Anterior cingulate cortex (tissue), 58 donors: ENCODE data around the gene CHRNB1.
"Not testable (repeated sequence)": the region's sequence is repeated elsewhere in the genome, so short reads cannot be mapped to it uniquely, and the experiment has no call there.

ENCODE experiments used
- DNase-seq, 58 donors: peaks; one replicate each; lab custom pipeline; 2025; lab: John Stamatoyannopoulos, UW

CHRNB1 gene

DNA sequence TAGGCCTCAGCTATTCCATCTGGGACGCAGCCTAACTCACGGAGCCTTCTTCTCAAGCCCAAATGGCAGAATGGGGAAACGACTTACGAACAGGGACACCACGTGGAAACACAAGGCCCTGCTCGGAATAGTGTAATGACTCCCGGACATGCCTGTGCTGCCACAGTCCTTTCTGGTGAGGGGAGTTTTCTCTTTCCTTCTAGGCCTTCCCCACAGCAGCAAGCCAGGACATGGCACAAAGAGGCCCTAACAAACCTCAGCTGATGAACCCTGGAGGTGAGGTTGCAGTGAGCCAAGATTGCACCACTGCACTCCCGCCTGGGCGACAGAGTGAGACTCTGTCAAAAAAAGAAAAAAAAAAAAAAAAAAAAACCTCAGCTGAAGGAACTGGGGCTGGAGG, 19.2 kb downstream of the CHRNB1 start:
- DNase-seq: no peak

DNA sequence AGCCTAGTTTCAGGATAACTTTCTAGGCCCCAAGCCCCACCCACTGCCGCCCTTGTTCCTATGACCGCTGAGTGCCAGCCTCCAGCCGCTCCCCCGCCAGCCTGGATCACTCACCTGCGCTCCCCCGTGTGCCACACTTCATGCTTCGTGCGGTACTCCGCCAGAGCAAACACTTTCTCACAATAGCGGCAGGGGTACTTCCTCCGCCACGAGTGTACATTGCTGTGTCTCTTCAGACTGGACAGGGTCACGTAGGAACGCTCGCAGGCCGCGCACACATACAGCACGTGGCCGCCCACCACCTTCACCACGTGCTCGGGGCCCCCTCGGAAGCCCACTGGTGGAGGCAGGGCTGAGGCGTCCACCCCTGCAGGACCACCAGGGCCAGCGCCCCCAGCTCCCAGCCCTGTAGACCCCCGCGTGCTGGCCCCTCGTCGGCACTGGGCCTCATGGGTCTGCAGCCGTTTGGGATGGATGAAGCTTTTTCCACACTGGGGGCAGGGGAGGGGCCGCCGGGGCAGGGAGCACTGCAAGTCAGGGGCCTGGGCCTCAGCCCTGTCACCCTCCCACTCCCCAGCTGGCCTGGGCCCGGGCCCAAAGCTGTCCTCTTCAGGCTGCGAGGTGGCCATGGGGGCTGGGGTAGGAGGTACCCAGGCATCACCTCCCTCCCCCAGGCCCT, 20.9 kb downstream of the CHRNB1 start:
- DNase-seq: no peak

DNA sequence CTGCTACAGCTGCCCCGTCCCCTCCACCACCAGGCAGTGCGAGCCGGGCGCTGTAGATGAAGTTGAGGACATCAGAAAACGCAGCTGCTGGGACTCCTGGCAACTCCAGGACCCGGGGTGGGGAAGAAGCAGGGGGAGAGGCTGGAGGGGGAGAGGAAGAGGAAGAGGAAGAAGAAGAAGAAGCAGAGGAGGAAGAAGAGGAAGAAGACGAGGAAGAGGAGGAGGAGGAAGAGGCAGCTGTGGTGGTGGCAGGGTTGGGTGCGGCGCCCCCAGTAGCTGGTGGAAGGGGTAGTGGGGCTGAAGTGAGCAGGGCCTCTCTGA, 21.4 kb downstream of the CHRNB1 start:
- no peak for DNase-seq

DNA sequence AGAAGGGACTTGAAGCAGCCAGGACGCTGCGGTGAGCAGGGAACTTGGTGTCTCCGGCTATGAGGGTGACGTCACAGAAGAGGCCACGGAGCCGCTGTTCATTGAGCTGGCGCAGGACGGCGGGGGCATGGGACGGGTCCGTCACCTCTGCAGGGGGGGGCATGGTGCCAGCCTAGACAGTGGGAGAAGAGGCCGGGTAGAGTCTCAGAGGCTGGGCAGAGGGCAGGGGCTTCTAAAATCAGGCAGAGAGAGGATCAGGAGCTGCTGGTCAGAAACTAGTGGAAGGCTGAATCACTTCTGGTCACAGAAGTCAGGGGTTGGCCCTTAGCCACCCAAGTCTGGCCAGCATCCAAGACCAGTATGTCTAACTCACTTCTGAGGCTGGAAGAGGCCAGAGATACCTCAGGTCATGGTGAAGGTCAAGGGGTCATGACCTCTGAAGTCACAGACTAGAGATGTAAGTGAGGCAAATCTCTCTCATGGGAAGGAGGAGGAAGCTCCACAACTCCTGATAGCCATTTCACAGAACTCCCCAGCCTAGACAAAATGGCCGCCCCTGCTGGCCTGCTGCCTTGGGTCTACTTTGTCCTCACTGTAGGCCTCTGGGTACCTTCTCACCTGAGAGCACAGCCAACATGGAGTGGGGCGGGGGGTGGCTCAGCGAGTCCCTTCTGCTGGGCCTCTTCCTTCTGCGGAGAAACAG, 21.9 kb downstream of the CHRNB1 start:
- peak in 9 of 58 donors; percentile 6 to 84 (median 23) for DNase-seq

DNA sequence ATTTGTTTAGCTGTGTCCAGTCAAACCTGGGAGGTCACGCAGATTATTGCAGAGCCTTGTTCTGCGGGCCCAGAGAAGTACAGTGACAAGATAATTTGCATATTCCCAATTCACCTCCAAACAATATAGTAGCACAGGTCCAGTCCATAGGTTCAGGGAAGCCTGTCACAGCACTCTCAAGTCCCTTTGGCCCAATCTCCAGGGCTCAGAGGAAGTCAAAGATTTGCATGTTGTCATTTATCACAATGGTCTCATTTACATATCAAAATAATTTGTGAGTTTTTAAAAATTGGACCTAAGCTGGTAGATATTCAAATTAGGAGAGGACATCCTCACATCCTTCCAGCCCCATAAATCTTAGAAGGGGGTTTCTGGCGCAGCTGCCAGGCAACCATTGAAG, 22.6 kb downstream of the CHRNB1 start:
- no peak for DNase-seq

DNA sequence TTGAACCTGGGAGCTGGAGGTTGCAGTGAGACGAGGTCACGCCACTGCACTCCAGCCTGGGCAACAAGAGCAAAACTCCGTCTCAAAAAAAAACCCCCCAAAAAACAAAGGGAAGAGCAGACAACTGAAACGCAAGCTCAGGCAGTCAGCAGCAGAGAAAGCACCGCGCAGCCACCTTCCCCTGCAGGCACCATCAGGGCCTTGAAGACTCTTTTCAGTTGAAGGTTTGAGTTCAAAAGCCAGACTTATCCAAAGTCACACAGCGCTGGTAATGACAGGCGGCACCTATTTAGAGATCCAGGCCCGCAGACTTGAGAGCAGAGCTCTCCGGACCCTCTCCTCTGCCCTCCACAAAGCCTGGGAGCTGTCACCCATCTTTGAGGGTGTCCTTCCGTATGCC, 23.4 kb downstream of the CHRNB1 start:
- DNase-seq: no peak

DNA sequence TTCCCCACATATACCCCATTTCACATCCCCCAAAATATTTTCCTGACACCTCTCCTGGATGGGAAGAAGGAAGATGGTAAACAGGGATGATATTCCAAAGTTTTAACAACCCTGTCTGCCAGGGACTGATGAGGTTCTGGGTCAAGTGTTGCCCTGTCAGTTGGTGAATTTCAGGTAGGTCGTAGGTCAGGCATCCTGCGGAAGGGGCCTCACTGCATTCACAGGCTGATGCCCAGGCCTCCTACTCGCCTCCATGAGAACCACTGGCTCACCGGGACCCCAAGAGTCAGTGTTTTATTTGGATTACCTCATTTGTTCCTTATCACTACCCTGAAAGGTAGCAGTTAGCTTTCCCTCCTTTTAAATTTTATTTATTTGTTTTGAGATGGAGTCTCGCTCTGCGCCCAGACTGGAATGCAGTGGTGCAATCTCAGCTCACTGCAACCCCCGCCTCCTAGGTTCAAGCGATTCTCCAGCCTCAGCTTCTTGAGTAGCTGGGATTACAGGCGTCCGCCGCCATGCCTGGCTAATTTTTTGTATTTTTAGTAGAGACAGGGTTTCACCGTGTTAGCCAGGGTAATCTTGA, 24.0 kb downstream of the CHRNB1 start:
- DNase-seq: no peak

DNA sequence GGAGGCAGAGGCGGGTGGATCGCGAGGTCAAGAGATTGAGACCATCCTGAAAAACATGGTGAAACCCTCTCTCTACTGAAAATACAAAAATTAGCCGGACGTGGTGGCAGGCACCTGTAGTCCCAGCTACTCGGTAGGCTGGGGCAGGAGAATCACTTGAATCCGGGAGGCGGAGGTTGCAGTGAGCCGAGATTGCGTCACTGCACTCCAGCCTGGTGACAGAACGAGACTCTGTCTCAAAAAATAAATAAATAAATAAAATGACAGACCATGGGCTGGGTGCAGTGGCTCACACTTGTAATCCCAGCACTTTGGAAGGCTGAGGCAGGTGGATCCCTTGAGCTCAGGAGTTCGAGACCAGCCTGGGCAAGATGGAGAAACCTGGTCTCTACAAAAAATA, 25.0 kb downstream of the CHRNB1 start:
- not testable (repeated sequence) for DNase-seq

DNA sequence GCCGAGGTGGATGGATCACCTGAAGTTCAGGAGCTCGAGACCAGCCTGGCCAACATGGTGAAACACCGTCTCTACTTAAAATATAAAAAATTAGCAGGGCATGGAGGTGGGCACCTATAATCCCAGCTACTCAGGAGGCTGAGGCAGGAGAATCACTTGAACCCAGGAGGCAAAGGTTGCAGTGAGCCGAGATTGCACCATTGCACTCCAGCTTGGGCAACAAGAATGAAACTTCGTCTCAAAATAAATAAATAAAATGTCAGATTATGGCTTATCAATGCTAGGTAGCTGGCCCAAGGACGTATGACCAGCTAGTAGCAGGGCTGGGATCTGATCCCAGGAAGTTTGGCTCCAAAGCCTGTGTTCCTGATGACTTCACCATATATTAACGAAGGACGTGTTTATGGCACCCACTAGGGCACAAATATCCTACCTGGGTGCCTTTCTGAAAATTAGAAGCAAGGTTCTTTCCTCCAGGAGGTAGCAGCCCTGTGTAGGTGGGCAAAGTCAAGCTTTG, 25.7 kb downstream of the CHRNB1 start:
- not testable (repeated sequence) for DNase-seq

DNA sequence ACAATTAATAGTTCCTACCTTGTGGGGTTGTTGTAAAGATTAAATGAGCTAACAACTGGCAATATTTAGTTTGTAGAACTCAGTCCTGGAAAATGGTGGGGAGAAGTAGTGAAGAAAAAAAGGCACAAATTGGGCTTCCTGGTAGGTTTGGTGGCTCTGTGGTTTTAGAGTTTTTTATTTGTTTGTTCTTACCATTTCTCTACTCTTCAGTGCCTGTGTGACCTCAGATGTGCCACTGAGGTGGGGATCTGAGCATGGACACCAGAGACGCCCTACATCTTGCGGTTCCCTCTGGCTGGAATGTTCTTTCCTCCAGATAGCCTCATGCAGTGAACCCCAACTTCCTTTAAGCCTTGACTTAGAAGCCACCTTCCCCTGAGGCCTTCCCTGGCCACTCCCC, 26.9 kb downstream of the CHRNB1 start:
- DNase-seq: no peak

DNA sequence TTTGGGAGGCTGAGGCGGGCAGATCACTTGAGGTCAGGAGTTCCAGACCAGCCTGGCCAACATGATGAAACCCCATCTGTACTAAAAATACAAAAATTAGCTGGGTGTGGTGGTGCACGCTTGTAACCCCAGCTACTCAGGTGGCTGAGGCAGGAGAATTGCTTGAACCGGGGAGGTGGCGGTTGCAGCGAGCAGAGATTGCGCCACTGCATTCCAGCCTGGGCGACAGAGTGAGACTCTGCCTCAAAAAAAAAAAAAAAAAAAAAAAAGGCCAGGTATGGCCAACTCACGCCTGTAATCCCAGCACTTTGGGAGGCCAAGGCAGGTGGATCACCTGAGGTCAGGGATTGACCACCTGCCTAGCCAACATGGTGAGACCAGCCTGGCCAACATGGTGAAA, 29.9 kb downstream of the CHRNB1 start:
- not testable (repeated sequence) for DNase-seq

DNA sequence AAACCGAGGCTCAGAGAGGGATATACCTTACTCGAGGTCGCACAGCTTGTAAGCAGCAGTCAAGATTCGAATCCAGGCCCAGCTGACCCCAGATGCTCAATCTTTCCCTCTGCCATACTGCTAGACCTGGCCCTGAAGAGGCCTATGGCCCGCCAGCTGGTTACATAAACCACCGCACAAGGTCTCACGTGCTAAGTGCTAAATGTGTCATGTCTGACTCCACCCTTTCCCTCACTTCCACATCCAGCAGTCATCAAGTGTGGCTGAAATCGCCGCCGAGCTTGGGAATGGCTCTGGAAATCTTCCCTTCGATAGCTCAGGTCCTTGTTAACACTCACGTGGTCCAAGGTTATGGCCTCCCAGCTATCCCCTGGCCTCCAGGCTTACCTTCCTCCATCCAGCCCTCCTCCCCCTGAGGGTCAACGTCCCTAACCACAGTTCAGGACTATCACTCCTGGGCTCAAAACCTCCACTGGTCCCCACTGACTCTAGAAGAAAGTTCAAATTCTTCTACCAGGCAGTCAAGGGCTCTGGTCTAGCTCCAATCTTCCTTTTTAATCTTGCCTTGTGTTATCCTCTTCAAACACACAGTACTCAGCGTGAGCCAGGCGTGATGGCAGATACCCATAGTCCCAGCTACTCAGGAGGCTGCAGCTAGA, 31.0 kb downstream of the CHRNB1 start:
- no peak for DNase-seq

DNA sequence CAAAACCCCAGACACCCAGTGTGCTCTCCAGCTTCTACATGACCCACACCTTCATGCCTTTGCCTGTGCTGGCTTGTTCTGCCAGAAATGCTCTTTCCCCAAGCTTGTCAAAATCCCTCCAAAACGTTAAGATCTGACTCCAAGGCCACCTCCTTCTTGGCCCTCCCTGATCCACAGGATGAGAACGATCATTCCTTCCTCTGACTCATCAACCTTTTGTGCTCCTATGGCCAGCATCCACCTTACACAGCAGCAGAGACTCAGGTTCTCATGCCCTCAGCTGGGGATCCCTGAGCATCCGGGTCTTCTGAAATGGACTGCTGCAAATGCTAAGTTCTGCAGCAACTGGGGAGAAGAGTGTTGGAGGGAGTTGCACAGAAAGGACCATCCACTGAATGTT, 31.6 kb downstream of the CHRNB1 start:
- no peak for DNase-seq

DNA sequence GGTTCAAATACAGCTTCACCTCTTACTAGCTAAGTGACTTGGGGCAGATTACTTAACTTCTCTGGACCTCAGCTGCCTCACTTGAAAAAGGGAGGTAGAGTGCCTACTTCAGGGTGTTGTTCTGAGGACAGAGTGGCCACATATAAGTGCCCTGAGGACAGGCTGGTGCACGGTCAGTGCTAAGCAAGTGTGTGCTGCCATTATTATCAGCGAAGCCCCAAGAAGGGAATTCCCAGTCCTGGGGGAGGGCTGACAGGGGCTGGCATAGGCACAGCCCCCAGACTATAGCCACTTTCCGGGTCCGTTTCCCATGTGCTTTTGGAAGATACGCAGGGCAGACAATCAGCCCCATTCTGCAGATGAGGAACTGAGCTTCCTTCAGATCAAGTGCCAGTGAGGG, 32.1 kb downstream of the CHRNB1 start:
- DNase-seq: peak in 1 of 58 donors; percentile 8

DNA sequence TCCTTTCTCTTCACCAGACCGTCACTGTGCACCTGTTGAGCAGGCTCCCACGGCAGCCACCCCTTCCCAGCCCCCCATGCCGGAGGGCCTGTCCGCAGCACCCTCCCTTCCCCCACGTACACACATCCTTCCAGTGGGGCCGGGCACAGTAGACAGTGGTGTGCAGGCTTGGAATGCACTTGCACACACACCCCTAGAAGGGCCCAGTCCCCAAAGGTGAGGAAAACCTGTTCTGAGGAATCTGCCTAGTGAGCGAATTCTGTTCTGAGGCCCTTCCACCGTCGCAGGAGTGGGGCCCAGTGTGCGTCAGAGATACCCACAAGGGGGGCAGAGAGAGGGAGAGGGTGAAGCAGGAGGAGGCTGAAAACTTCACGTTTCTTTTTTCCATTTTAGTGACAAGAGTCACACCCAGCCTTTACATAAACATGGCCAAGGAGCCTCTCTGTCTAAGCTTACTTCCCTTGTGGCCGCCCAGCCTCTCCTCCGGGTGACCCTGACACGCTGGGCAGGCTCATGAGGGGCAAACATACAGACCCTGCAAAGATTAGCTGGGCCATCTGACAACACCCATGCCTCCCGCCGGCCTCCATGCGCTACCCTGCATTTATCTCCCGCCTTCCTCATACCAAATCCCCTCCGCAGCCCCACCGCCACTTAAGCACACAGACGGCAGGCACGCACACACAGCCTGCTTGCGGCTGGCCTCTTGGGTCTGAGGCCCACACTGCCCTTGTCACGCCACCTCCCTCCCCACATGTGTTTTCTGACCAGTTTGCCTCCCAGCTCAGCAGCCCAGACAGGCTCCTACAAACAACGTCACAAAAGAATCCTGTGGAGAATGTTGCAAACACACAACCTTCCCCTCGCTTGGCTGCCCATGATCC, 32.8 kb downstream of the CHRNB1 start:
- DNase-seq: peak in 29 of 58 donors; percentile 17 to 59 (median 39)

DNA sequence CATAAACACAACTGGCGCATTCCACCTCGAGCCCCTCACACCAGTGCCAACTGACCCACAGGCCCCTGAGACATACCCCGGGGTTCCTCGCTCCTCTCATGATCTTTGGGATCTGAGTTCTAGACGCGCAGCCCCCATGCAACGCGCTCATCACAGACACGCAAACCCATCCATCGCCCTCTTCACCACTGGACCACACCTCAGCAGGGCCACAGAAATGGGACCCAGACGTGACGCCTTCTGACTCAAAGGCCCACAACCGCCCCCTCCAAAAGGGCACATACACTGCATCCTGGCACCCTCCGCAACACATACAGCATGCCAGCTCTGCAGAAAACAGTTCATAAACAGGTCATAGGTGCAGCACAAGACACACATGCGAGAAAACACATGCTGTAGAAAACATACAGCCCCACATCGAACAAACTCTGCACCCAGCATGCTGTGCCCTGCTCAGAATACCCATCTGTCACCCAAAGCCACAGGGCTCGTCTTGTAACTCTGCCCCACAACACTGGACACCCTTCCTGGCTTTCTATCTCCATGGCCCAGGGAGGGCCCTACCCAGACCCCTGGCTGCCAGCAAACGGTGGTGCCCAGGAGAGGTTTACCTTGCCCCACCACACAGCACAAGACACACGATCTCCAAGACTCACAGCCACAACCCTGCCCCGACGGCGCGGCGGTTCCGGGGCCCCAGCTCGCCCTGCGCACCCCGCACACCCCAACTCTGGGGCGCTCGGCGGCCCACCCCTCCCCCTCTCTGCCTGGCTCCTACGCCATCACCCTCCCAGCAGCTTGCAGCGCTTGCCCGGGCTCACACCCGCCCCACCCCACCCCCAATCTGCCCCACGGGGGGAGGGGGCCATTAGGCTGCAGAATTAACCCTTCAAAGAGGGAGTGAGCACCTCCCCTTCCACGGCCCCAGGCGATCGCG, 33.7 kb downstream of the CHRNB1 start:
- peak in 48 of 58 donors; percentile 35 to 74 (median 62) for DNase-seq

DNA sequence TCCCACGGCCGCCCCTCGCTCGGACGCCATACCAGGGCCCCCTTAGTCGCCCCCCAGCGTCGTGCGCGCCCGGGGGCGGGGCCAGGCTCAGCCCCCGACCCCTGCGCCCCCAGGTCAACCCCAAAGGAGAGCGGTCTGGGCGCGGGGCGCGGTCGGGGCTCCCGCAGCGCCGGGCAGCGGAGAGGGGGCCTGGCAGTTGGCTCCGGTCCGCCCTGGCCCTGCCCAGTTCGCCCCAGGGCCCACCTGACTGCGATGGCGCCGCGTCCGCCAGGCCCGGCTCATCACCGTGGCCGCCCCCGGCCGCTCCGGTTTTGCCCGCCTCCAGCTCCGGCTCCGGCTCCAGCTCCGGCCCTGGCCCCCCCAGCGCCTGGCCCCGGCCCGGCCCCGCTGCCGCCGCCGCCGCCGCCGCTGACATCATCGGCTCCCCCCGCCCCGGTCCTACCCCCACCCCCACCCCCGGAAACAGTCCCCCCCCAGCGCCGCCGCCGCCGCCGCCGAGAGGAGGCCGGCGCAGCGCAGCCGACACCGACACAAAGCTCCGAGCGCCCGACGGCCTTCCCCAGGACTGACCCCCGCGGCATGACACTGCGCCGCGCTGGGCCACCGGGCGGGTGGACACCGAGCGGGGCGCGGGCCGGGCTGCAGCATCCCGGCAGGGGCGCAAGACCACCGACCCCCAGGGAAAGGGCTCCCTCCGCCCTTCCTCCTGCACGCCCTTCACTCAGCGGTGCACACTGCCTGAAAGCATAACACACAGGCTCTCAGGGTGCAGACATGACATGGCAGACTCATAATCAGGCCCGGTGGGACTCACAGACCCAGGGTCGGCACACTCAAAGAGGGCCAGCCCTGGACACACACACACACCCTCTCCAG, 34.6 kb downstream of the CHRNB1 start, which contains the start of gene ZBTB4:
TSS of gene ZBTB4 (minus strand) at position 419 of the 876 bp plus-strand sequence. CDS start 12,830 bp downstream, outside the sequence.
- DNase-seq: peak in 46 of 58 donors; percentile 7 to 75 (median 60)

DNA sequence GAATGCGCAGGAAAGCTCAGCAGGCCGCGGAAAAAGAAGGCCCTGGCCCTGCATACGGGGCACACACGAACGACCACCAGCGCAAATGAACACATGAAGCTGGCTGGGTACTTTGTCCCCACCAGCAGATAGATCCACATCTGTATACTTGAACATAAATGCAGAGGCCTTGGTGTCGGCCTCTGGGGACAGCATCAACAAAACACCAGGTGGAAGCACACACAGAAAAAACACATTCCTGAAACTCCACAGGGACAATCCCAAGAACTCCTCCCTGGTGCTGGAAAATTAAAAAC, 35.2 kb downstream of the CHRNB1 start:
- no peak for DNase-seq
